Endodermal cell (in vitro differentiated cells): ENCODE data around the gene MFNG. TPM values are rescaled to one million over a fixed set of nuclear protein-coding genes. Genes with fewer than 3 reads are reported as not detected.

ENCODE experiments used
- DNase-seq: peaks from one replicate; pipeline ENCODE4 v3.0.0-alpha.2; 2017
- H3K27ac ChIP-seq: 2 replicates; pipeline ENCODE4 v1.5.1; 2013; ENCODE audit warnings: mild to moderate bottlenecking, low read depth, low read length, moderate library complexity
- H3K27me3 ChIP-seq: 2 replicates; pipeline ENCODE4 v1.6.1; 2013; ENCODE audit warnings: mild to moderate bottlenecking, low read length, moderate library complexity; ENCODE audit not compliant: insufficient read depth, control insufficient read depth, poor library complexity, severe bottlenecking
- H3K36me3 ChIP-seq: 2 replicates; pipeline ENCODE4 v1.7.0; 2013; ENCODE audit warnings: mild to moderate bottlenecking, low read length, moderate library complexity; ENCODE audit not compliant: control insufficient read depth, insufficient read depth
- H3K4me1 ChIP-seq: one replicate; pipeline ENCODE4 v1.7.0; 2013; ENCODE audit warnings: low read length; ENCODE audit not compliant: control insufficient read depth, insufficient read depth
- H3K4me3 ChIP-seq: 2 replicates; pipeline ENCODE4 v1.5.1; 2013; ENCODE audit warnings: mild to moderate bottlenecking, low read length, moderate library complexity
- H3K9ac ChIP-seq: 2 replicates; pipeline ENCODE4 v1.6.1; 2013; ENCODE audit warnings: mild to moderate bottlenecking, low read length, moderate library complexity; ENCODE audit not compliant: poor library complexity, severe bottlenecking; ENCODE audit errors: extremely low read depth
- H3K9me3 ChIP-seq: 2 replicates; pipeline ENCODE4 v1.6.1; 2013; ENCODE audit warnings: mild to moderate bottlenecking, low read length, moderate library complexity; ENCODE audit not compliant: control insufficient read depth
- H3K27ac Mint-ChIP-seq: 2 replicates; pipeline ENCODE4 v1.8.0; 2020; ENCODE audit warnings: mixed read lengths
- H3K27me3 Mint-ChIP-seq: 2 replicates; pipeline ENCODE4 v1.8.0; 2021; ENCODE audit warnings: mild to moderate bottlenecking, mixed read lengths; ENCODE audit not compliant: insufficient read depth
- H3K36me3 Mint-ChIP-seq: 2 replicates; pipeline ENCODE4 v1.8.0; 2020; ENCODE audit warnings: low read depth, mixed read lengths
- H3K4me1 Mint-ChIP-seq: 2 replicates; pipeline ENCODE4 v1.8.0; 2020; ENCODE audit warnings: mixed read lengths
- H3K4me3 Mint-ChIP-seq: 2 replicates; pipeline ENCODE4 v1.8.0; 2020; ENCODE audit warnings: mild to moderate bottlenecking, moderate library complexity, mixed read lengths
- H3K9me3 Mint-ChIP-seq: 2 replicates; pipeline ENCODE4 v1.8.0; 2020; ENCODE audit warnings: mild to moderate bottlenecking, mixed read lengths
- CTCF ChIP-seq: fragments of 200-600 bp; sonication (generic); conservative IDR thresholded peaks from 2 replicates; pipeline ENCODE4 v1.5.0; 2021; ENCODE audit warnings: antibody characterized with exemption, mild to moderate bottlenecking
- WGBS, 2 experiments: methylation state at CpG; one replicate each; pipeline versions ENCODE4 v1.1.5 to v1.1.7; 2013; ENCODE audit warnings: missing lambda C conversion rate in 2 of 2, mixed read lengths in 1 of 2; ENCODE audit not compliant: insufficient coverage in 1 of 2, insufficient read length in 1 of 2; 5-methylcytosine and 5-hydroxymethylcytosine counted together
- total RNA-seq, 2 donors: library from RNA; stranded (reverse); fragmentation: NEBNext Ultra II Directional in 1 of 2; extraction: Animal tissue kit (Norgen Biotek cat#: 25700) in 1 of 2; gene quantifications; 2 replicates in 1 of 2; 3 replicates in 1 of 2; pipeline ENCODE4 v1.2.1, GENCODE V29; 2021

The MFNG gene
- total RNA-seq, 2 donors from 2014 or later = 1.9 to 6.6 TPM

GRCh38 chr22:37479196-37479595 is 7.0 kb downstream of the MFNG start:
- Mint-ChIP-seq H3K27ac (no peak overlapping the region), H3K36me3 (no peaks in the 10 kb centered on the region), H3K4me1 (peaks cover 4% of the 10 kb centered on the region), H3K9me3 (no peaks in the 10 kb centered on the region), H3K27me3 (no peaks in the 10 kb centered on the region), H3K4me3 (no peak overlapping the region)
- no peak overlapping the region for H3K4me3 ChIP-seq
- no peak overlapping the region for H3K27ac ChIP-seq
- H3K27me3 ChIP-seq = no peaks in the 10 kb centered on the region
- no peaks in the 10 kb centered on the region for H3K36me3 ChIP-seq
- DNase-seq = no peak
- no peak overlapping the region for H3K9ac ChIP-seq
- H3K4me1 ChIP-seq = no peaks in the 10 kb centered on the region
- 92 to 93% methylated on average over 13 to 14 of the region's 15 CpGs for WGBS, 2 experiments
- no peak for TF ChIP-seq CTCF
- no peaks in the 10 kb centered on the region for H3K9me3 ChIP-seq

DNA sequence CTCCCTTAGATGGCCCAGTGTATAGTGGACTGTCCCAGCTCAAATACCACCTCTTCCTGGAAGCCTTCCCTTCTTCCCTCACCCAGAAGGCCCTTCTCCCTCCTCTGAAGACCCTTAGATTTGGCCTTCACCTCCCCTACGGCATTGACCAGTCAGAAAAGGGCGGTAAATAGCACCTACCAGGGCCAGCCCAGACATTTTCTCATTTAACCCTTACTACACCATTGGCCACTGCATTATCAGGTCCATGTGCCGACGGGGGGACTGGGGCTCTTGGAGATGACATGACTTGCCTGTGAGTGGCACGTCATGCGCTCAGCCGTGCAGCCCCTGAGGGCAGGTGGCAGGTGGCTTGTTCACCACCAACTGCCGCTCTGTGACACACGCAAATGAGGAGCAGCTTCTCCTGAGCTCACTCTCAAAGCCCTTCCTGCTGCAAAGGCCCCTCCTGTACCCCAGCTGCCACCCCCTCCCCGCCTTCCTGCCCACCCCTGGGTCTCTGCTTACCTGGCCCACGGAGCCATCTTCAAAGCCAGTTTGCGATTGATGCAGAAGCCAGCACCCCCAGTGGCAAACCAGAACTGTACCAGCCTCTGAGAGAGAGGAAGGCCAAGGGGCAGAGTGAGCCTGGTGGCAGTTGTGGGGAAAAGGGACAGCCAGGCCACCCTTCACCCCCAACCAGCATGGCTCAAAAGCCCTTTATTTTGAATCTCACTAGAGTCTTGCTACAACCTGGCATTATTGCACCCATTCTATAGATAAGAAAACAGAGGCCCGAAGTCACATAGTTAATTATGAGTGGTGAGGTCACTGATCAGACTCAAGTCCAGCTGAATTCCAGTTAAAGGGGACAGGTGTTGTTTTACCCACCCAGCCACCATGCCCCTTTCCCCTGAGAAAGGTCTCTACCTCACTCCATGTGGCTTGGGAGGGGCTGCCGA is 9.5 kb downstream of the MFNG start:
- H3K27ac ChIP-seq = no peak overlapping the region
- no peaks in the 10 kb centered on the region for H3K27me3 Mint-ChIP-seq
- no peaks in the 10 kb centered on the region for H3K9me3 Mint-ChIP-seq
- H3K4me1 Mint-ChIP-seq = no peaks in the 10 kb centered on the region
- H3K4me3 ChIP-seq = no peak overlapping the region
- no peaks in the 10 kb centered on the region for H3K4me1 ChIP-seq
- no peaks in the 10 kb centered on the region for H3K36me3 ChIP-seq
- 79 to 82% methylated on average over 6 to 14 of the region's 14 CpGs for WGBS, 2 experiments
- H3K27ac Mint-ChIP-seq = no peak overlapping the region
- DNase-seq = no peak
- H3K9ac ChIP-seq = no peak overlapping the region
- H3K9me3 ChIP-seq = no peaks in the 10 kb centered on the region
- TF ChIP-seq CTCF = no peak
- no peaks in the 10 kb centered on the region for H3K27me3 ChIP-seq
- no peaks in the 10 kb centered on the region for H3K36me3 Mint-ChIP-seq
- H3K4me3 Mint-ChIP-seq = no peak overlapping the region

GRCh38 chr22:37474447-37475090 is 11.6 kb downstream of the MFNG start:
- 89 to 97% methylated on average over 6 to 11 of the region's 11 CpGs for WGBS, 2 experiments
- no peak for DNase-seq
- no peak for TF ChIP-seq CTCF
- Histone ChIP-seq H3K9ac (no peak overlapping the region), H3K4me1 (no peaks in the 10 kb centered on the region), H3K9me3 (no peaks in the 10 kb centered on the region), H3K27ac (no peak overlapping the region), H3K27me3 (no peaks in the 10 kb centered on the region), H3K4me3 (no peak overlapping the region), H3K36me3 (no peaks in the 10 kb centered on the region)
- Mint-ChIP-seq H3K4me1 (no peaks in the 10 kb centered on the region), H3K4me3 (no peak overlapping the region), H3K36me3 (no peaks in the 10 kb centered on the region), H3K27me3 (no peaks in the 10 kb centered on the region), H3K27ac (no peak overlapping the region), H3K9me3 (no peaks in the 10 kb centered on the region)
